GM04503 (cell line): ENCODE results near the gene TMEM271.
"Not testable (repeated sequence)": the region's sequence is repeated elsewhere in the genome, so short reads cannot be mapped to it uniquely, and the experiment has no call there.

Experiments used
- DNase-seq: peaks from one replicate; pipeline ENCODE4 v3.0.0-alpha.2; 2012; ENCODE audit warnings: low read depth

TMEM271 gene

GRCh38 chr4:610411-611261 is 34.5 kb upstream of the TMEM271 start:
- peak; percentile 13 for DNase-seq

DNA sequence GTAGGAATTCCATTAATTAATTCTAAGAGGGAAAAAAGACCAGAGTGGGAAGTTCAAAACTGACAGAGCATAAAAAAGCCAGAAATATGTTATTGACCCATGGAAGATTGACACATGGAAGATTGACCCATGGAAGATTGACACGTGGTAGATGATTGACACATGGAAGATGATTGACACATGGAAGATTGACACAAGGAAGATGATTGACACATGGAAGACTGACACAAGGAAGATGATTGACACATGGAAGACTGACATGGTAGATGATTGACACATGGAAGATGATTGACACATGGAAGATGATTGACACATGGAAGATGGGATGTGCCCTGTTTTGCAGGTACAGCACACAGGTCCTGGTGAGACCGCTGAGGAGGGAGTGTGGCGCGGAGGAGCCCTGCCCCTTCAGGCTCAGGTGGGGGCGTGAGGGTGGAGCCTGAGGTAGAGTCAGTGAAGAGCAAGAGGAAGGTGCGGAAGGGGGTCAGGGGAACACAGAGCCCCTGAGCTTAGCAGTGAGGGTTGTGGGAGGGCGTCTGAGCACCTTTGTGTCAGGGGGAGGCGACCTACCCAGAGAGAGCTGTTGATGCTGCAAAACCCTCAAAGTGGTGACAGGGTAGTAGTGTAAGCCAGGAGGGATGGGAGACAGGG is 33.4 kb upstream of the TMEM271 start:
- no peak for DNase-seq

DNA sequence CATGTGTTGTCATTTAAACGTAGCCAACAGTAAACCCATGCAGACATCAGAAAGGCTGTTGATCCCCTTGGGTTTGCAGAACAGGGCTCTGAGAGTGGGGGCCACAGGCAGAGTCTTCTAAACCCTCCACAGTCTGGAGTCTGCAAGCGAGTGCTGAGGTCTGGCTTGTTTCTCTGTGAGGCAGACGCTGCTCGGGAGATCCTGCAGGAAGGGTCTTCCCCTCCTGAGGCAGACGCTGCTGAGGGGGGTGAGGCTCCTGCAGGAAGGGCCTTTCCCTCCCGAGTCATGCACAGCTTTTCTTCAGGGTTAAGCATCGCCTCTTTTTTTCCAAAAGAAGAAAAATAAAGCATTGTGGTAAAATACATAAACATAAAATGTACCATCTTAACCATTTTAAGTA is 32.1 kb upstream of the TMEM271 start:
- DNase-seq = no peak

DNA sequence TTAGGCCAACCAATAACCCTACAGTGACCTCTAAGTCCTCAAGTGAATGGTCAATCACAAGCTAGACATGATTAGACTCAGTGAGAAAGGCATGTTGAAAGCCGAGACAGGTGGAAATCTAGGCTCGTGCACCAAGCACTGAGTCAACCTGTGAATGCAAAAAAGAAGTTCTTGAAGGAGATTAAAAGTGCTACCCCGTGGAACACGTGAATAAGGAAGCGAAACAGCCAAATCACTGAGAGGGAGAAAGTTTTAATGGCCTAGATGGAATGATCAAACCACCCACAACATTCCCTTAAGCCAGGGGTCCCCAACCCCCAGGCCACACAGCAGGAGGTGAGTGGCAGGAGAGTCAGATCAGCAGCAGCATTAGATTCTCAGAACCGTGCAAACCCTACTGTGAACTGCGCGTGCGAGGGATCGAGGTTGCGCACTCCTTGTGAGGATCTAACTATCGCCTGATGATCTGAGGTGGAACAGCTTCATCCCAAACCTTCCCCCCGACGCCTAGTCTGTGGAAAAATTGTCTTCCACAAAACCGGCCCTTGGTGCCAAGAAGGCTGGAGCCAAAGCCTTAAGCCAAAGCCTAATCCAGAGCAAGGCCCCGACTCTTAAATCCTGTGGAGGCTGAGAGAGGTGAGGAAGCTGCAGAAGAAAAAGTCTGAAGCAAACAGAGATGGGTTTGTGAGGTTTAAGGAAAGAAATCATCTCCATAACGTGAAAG is 29.8 kb upstream of the TMEM271 start:
- no peak for DNase-seq

DNA sequence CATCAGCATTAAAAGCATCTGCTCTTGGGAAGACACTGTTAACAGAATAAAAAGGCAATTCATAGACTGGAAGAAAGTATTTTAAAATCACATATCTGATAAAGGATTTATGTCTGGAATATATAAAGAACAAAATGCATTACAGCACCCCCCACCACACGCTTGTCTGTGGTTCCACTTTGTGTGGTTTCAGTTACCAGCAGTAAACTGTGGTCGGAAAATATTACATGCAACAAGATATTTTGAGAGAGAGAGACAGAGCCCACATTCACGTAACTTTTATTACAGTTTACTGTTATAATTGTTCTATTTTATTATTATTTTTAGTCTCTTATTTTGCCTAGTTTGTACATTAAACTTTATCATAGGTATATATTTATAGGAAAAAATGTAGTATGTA is 28.0 kb upstream of the TMEM271 start:
- no peak for DNase-seq

DNA sequence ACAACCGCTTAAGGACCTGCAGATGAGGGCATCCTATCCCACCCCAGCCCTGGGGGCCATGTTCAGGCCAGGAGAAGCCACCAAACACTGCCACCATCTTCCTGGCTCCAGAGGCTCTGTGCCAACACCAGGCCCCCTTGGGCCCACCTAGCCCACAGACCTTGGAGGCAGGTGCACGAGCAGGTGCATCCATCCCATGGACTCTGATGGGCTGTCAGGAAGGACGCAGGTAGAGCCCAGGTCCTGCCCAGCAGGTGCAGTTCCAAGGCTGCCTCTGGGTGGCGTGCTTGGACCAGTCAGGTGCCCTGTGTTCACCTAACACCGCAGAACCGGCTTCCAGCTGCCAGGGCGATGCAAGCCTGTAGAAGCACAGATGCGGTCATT is 26.5 kb upstream of the TMEM271 start:
- DNase-seq = no peak

- no peak for DNase-seq
Observed at GRCh38 chr4:601612-602558, 25.8 kb upstream of the TMEM271 start.

GRCh38 chr4:600850-601515 is 24.9 kb upstream of the TMEM271 start:
- DNase-seq = no peak

DNA sequence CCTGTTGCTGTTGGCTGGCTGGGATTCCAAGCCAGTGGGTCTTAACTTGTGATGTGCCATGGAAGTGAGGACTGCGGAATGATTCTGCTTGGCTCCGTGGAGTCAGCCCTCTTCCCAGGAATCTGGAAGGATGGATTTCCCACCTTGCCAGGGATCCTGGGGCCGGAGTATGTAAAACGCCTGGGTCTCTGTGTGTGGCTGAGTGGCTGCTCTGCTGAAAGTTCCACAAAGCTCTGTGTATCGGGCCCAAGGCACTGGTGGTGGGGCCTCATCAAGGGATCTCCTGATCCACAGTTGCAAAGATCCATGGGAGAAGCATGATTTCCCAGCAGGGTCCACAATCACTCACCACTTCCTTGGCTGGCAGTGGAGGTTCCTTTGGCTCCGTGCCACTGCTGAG is 24.1 kb upstream of the TMEM271 start:
- no peak for DNase-seq

DNA sequence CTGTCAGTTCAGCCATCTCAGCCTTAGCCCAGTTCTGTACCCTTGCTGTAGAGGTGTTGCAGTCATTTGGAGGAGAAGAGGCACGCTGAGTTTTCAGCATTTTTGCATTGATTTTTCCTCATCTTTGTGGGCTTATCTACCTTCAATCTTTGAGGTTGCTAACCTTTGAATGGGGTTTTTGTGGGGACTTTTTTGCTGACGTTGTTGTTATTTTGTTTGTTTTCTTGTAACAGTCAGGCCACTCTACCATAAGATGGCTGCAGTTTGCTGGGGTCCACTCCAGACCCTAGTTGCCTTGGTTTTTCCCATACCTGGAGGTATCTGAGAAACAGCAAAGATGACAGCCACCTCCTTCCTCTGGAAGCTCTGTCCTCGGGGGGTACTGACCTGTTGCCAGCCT is 22.8 kb upstream of the TMEM271 start:
- no peak for DNase-seq

GRCh38 chr4:592825-593520 is 16.9 kb upstream of the TMEM271 start:
- no peak for DNase-seq

DNA sequence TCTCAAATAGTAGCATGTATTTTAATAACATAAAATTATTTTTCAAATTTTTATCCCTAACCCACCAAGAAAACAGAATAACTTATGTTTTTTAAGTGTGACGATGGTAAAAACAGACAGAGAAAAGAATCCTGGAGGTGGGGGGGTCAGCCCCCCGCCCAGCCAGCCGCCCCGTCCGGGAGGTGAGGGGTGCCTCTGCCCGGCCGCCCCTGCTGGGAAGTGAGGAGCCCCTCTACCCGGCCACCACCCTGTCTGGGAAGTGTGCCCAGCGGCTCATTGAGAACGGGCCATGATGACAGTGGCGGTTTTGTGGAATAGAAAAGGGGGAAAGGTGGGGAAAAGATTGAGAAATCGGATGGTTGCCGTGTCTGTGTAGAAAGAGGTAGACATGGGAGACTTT is 16.1 kb upstream of the TMEM271 start:
- DNase-seq = not testable (repeated sequence)

DNA sequence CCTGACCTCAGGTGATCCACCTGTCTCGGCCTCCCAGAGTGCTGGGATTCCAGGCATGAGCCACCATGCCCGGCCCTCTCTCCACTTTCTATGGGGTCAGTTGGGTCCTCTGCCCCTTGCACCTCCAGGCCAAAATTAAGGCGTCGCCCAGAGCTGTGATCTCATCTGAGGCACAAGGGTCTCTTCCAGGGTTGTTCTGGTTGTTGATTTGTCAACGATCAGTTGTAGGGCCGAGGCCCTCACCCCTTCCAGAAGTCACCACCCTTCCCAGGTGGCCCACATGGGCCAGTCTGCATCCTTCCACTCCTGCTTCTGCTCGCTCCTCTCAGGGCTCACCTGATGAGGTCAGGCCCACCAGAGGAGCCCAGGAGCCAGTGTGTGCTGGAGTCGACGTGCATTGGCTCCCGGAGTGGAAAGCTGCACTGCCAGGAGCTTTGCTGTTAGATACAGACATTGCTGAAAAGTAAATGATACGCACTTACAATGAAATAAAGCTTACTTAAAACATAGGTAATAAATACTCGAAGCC is 14.3 kb upstream of the TMEM271 start:
- DNase-seq = no peak

- DNase-seq = no peak
Observed at GRCh38 chr4:589219-589963, 13.3 kb upstream of the TMEM271 start.

DNA sequence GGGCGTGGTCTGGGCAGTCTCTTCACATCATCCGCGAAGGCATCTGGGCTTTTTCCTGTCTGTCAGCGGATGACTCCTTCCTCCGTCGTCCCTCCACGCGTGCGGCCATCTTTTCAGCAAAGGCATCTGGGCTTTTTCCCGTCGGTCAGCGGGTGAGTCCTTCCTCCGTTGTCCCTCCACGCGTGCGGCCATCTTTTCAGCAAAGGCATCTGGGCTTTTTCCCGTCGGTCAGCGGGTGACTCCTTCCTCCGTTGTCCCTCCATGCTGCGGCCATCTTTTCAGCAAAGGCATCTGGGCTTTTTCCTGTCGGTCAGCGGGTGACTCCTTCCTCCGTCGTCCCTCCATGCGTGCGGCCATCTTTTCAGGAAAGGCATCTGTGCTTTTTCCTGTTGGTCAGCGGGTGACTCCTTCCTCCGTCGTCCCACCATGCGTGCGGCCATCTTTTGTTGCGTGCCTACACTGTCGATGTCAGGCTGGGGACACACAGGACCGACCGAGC is 12.3 kb upstream of the TMEM271 start:
- no peak for DNase-seq

GRCh38 chr4:587671-588350 is 11.7 kb upstream of the TMEM271 start:
- DNase-seq = no peak

DNA sequence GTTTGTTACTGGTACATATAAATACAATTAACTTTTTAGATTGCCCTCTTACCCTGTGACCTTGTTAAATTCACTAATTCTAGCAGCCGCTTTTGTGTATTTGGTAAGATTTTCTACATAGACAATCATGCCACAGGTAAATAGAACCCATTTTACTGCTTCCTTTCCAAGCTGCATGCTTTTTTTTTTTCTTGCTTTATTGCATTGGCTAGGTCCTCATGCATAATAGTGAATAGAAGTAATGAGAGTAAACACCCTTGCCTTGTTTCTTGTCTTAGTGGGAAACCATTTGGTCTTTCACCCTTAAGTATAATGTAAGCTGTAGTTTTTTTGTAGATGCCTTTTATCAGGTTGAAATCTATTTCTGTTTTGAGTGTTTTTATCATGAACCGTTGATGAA is 7.7 kb upstream of the TMEM271 start:
- no peak for DNase-seq

DNA sequence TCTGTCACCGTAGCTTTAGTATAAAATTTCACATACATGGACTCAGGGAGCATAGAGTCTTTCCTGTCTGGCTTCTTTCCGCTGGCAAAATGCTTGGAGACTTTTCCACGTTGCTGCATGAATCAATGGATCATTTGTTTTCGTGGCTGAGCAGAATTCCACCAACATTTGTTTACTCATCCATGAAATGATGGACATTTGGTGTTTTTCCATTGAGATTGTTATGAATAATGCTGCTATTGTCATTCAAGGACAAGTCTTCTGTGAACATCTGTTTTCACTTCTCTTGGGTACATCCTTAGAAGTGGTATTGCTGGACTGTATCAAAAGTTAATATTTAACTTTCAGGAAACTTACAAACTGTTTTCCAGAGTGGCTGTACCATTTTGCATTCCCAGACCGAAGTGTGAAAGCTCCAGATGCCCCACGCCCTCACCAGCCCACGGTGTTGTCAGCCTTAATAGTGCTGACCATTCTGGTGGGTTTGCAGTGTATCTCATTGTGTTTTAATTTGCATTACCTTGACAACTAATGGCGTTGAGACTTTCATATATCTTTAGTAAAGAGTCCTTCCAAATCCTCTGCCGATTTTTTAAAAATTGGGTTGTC is 5.8 kb upstream of the TMEM271 start:
- DNase-seq = no peak

DNA sequence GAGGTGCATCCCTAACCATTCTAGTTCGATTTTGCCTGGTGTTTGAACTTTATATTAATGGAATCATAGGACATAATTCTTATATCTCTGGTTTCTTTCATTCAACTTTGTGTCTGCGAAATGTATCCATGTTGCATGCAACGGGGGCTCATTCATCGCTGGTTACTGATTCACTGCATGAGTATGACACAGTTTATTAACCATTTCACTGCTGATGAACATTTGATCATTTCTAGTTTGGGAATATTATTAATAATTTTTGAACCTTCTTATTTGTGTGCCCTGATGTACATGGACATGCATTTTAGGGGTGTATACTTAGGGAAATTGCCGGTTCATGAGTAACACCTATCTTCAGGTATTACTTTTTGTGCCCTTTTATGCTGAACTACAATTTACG is 5.1 kb upstream of the TMEM271 start:
- no peak for DNase-seq
